Prostate gland (tissue), 2 donors: ENCODE measurements around the gene DTYMK.

ENCODE experiments used
- CTCF ChIP-seq, 4 experiments: fragments of 200-600 bp in 2 of 4; fragments of 450-650 bp in 2 of 4; sonication (generic) in 2 of 4; IDR thresholded peaks; 1 replicate in 3 of 4; 2 replicates in 1 of 4; pipeline ENCODE4 v1.5.1; 2016 to 2019; ENCODE audit warnings: antibody characterized with exemption in 4 of 4, mild to moderate bottlenecking in 2 of 4, moderate library complexity in 2 of 4
- POLR2A ChIP-seq: fragments of 450-650 bp; IDR thresholded peaks from one replicate; pipeline ENCODE4 v1.6.1; 2016; ENCODE audit warnings: antibody characterized with exemption, mild to moderate bottlenecking
- POLR2AphosphoS5 ChIP-seq: sonication (generic); formaldehyde crosslinking; IDR thresholded peaks from one replicate; pipeline ENCODE4 v1.6.1; 2017; ENCODE audit warnings: antibody characterized with exemption

GRCh38 chr2:241736111-241736510, 49.5 kb upstream of the DTYMK start:
- no peak for TF ChIP-seq POLR2AphosphoS5
- no peak for TF ChIP-seq CTCF (IDR thresholded peaks at IDR 0.05)
- TF ChIP-seq POLR2A: no peak
